ENCODE data around the gene SYNRG. TPM values are rescaled to one million over a fixed set of nuclear protein-coding genes. Genes with fewer than 3 reads are reported as not detected.

Gene SYNRG
- total RNA-seq, 1 donor from 2014 or later: 89.8 TPM

GRCh38 chr17:37555386-37555785, 53.8 kb downstream of the SYNRG start:
- H3K4me3 Mint-ChIP-seq: no peak overlapping the region
- no peak overlapping the region for H3K27ac Mint-ChIP-seq
- ATAC-seq (ENCODE audit: low read depth): no peak
- H3K36me3 Mint-ChIP-seq (ENCODE audit: low read depth): peaks cover 82% of the 10 kb centered on the region
- H3K9me3 Mint-ChIP-seq: no peaks in the 10 kb centered on the region
- DNase-seq: no peak
- no peaks in the 10 kb centered on the region for H3K27me3 Mint-ChIP-seq
- ChIA-PET CTCF (no interaction called here), POLR2A (no interaction called here)
- intact Hi-C loops (cut with micrococcal nuclease): no loop called here
- no peak for TF ChIP-seq CTCF (IDR thresholded peaks at IDR 0.05)
- peaks cover 22% of the 10 kb centered on the region for H3K4me1 Mint-ChIP-seq

- no peak for TF ChIP-seq CTCF (IDR thresholded peaks at IDR 0.05)
- Mint-ChIP-seq H3K4me1 (peaks cover 24% of the 10 kb centered on the region), H3K9me3 (no peaks in the 10 kb centered on the region), H3K27ac (peak overlapping the region; percentile 59), H3K4me3 (no peak overlapping the region), H3K36me3 (ENCODE audit: low read depth) (peaks cover 74% of the 10 kb centered on the region), H3K27me3 (no peaks in the 10 kb centered on the region)
- ATAC-seq (ENCODE audit: low read depth) (no peak), DNase-seq (no peak)
- POLR2A ChIA-PET: no interaction called here
- intact Hi-C loops (cut with micrococcal nuclease): no loop called here
- CTCF ChIA-PET: interaction anchor here (1.2 kb wide), 1 partner anchor 16 kb away, joined by 4 read pairs; no protein-coding TSS in a partner anchor
These were observed 55.7 kb downstream of the SYNRG start for GRCh38 chr17:37553401-37553966.

- POLR2A ChIA-PET: interaction anchor here (0.6 kb wide), 2 partner anchors 42 to 289 kb away, joined by 4 to 9 read pairs; no protein-coding TSS in a partner anchor
- ATAC-seq (ENCODE audit: low read depth) (no peak), DNase-seq (no peak)
- Mint-ChIP-seq H3K27ac (no peak overlapping the region), H3K9me3 (no peaks in the 10 kb centered on the region), H3K27me3 (no peaks in the 10 kb centered on the region), H3K36me3 (ENCODE audit: low read depth) (peaks cover 66% of the 10 kb centered on the region), H3K4me3 (no peak overlapping the region), H3K4me1 (peaks cover 26% of the 10 kb centered on the region)
- intact Hi-C loops (cut with micrococcal nuclease): no loop called here
- CTCF ChIA-PET: interaction anchor here (1.5 kb wide), 1 partner anchor 17 kb away, joined by 3 read pairs; no protein-coding TSS in a partner anchor
- TF ChIP-seq CTCF (IDR thresholded peaks at IDR 0.05): no peak
These were observed 57.4 kb downstream of the SYNRG start for GRCh38 chr17:37551788-37552187.

- H3K4me1 Mint-ChIP-seq: peaks cover 23% of the 10 kb centered on the region
These were observed 61.2 kb downstream of the SYNRG start for GRCh38 chr17:37547986-37548385.

GRCh38 chr17:37546302-37546701, 62.9 kb downstream of the SYNRG start:
- Mint-ChIP-seq H3K27me3 (no peaks in the 10 kb centered on the region), H3K4me3 (no peak overlapping the region), H3K27ac (no peak overlapping the region), H3K4me1 (peaks cover 11% of the 10 kb centered on the region), H3K36me3 (ENCODE audit: low read depth) (peaks cover 61% of the 10 kb centered on the region), H3K9me3 (no peaks in the 10 kb centered on the region)
- TF ChIP-seq CTCF (IDR thresholded peaks at IDR 0.05): no peak
- ChIA-PET POLR2A (no interaction called here), CTCF (no interaction called here)
- intact Hi-C loops (cut with micrococcal nuclease): no loop called here
- ATAC-seq (ENCODE audit: low read depth) (no peak), DNase-seq (no peak)

More at GRCh38 chr17:37547986-37548385, 61.2 kb downstream of the SYNRG start:
- intact Hi-C loops (cut with micrococcal nuclease): no loop called here
- H3K9me3 Mint-ChIP-seq: no peaks in the 10 kb centered on the region
- no peak overlapping the region for H3K4me3 Mint-ChIP-seq
- H3K27me3 Mint-ChIP-seq: no peaks in the 10 kb centered on the region
- DNase-seq: no peak
- CTCF ChIA-PET: no interaction called here
- H3K27ac Mint-ChIP-seq: no peak overlapping the region
- no peak for TF ChIP-seq CTCF (IDR thresholded peaks at IDR 0.05)
- POLR2A ChIA-PET: interaction anchor here (0.7 kb wide), 1 partner anchor 1710 kb away, joined by 8 read pairs; no protein-coding TSS in a partner anchor
- peaks cover 62% of the 10 kb centered on the region for H3K36me3 Mint-ChIP-seq (ENCODE audit: low read depth)
- ATAC-seq (ENCODE audit: low read depth): no peak

Data from activated B cell treated with CpG ODN at 0.5 μM for 24 hours (primary cell).